ENCODE results near the gene H2BK1.

The H2BK1 gene

DNA sequence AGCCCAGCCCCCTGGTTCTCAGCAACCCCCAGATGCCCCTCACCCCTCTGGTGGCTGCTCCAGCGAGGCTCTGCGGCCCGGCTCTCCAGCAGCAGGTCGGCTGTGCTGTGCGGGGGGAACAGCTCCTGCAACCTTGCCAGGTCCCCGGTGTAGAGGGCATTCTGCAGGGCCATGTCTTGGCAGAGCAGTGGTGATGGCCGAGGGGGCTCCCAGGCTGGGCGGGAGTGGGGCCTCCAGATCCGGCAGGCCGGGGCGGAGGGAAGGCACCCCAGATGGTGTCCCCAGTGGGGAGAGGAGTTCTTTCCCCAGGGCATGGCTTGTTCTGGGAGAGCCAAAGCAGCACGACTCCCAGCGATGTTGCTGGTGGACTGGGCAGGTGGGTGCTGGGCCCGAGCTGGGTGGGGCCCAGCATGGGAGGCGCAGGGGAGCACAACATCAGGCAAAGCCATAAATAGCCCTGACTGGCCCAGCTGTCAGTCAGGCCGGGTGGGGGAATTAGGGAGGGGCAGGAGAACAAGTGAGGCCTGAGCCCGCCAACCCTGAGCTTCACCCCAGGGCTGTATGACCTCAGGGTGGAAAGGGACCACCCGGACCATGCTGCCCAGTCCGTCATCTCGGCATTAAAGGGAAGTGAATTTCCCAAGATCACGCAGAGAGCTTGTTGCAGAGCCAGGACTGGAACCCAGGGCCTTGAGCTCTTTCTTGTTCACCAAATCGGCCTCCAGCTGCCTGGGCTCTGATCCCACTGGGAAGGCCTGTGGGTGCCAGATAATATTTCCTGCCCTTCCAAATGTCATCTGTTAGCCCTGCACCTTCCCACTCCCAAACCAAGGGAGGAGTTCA, 22.7 kb downstream of the H2BK1 start:
- Histone ChIP-seq H3K79me2 (ENCODE audit: insufficient read depth, low read length) (no peaks in the 10 kb centered on the region), H3K4me2 (ENCODE audit: insufficient read depth, low read length) (no peak overlapping the region), H4K20me1 (ENCODE audit: insufficient read depth, low read length) (no peaks in the 10 kb centered on the region; the same call in 1 of the 2 replicates), H3K4me3 (ENCODE audit: low read depth in 1 of 2, low read length in 2 of 2) (no peak overlapping the region), H3K9ac (ENCODE audit: low read depth, low read length) (no peak overlapping the region), H3K4me1 (ENCODE audit: insufficient read depth, low read length) (no peaks in the 10 kb centered on the region), H2AFZ (ENCODE audit: low read depth, low read length) (no peak overlapping the region), H3K27me3 (ENCODE audit: insufficient read depth, low read length, poor library complexity) (peaks cover 8% of the 10 kb centered on the region), H3K9me3 (ENCODE audit: insufficient read depth, low read length, severe bottlenecking) (no peaks in the 10 kb centered on the region), H3K36me3 (ENCODE audit: insufficient read depth, low read length) (no peaks in the 10 kb centered on the region), H3K27ac (ENCODE audit: low read length) (no peak overlapping the region)
- ATAC-seq (ENCODE audit: insufficient read depth, low read depth) (no peak), DNase-seq (no peak)
- TF ChIP-seq EZH2 (IDR thresholded peaks at IDR 0.05; ENCODE audit: borderline replicate concordance, low read depth, low read length, severe bottlenecking) = no peak
- TF ChIP-seq CTCF (IDR thresholded peaks at IDR 0.05; ENCODE audit: borderline replicate concordance, extremely low read depth, low read length, poor library complexity, severe bottlenecking) = no peak

- Histone ChIP-seq H3K9ac (ENCODE audit: low read depth, low read length) (no peak within 1 kb of the TSS), H3K9me3 (ENCODE audit: insufficient read depth, low read length, severe bottlenecking) (no peaks in the 10 kb centered on the region), H2AFZ (ENCODE audit: low read depth, low read length) (no peak within 1 kb of the TSS), H3K27me3 (ENCODE audit: insufficient read depth, low read length, poor library complexity) (peaks cover 8% of the 10 kb centered on the region), H3K4me3 (ENCODE audit: low read depth in 1 of 2, low read length in 2 of 2) (no peak within 1 kb of the TSS), H3K27ac (ENCODE audit: low read length) (no peak within 1 kb of the TSS), H4K20me1 (ENCODE audit: insufficient read depth, low read length) (no peaks in the 10 kb centered on the region; the same call in 1 of the 2 replicates), H3K36me3 (ENCODE audit: insufficient read depth, low read length) (no peaks in the 10 kb centered on the region), H3K79me2 (ENCODE audit: insufficient read depth, low read length) (no peaks in the 10 kb centered on the region), H3K4me1 (ENCODE audit: insufficient read depth, low read length) (no peaks in the 10 kb centered on the region), H3K4me2 (ENCODE audit: insufficient read depth, low read length) (no peak within 1 kb of the TSS)
- TF ChIP-seq EZH2 (IDR thresholded peaks at IDR 0.05; ENCODE audit: borderline replicate concordance, low read depth, low read length, severe bottlenecking) (no peak), CTCF (IDR thresholded peaks at IDR 0.05; ENCODE audit: borderline replicate concordance, extremely low read depth, low read length, poor library complexity, severe bottlenecking) (no peak)
- no peak for ATAC-seq (ENCODE audit: insufficient read depth, low read depth)
- no peak for DNase-seq
Observed at GRCh38 chr7:151186640-151187408, 23.5 kb downstream of the H2BK1 start, which contains the start of gene ASB10. Gene ASB10, minus strand, starts transcription at chr7:151187250. Its CDS starts 120 bp downstream, at chr7:151187130.

- Histone ChIP-seq H3K4me3 (ENCODE audit: low read depth in 1 of 2, low read length in 2 of 2) (no peak overlapping the region), H4K20me1 (ENCODE audit: insufficient read depth, low read length) (no peaks in the 10 kb centered on the region; the same call in 1 of the 2 replicates), H3K9me3 (ENCODE audit: insufficient read depth, low read length, severe bottlenecking) (no peaks in the 10 kb centered on the region), H3K27ac (ENCODE audit: low read length) (no peak overlapping the region), H3K4me1 (ENCODE audit: insufficient read depth, low read length) (no peaks in the 10 kb centered on the region), H3K9ac (ENCODE audit: low read depth, low read length) (no peak overlapping the region), H2AFZ (ENCODE audit: low read depth, low read length) (no peak overlapping the region), H3K36me3 (ENCODE audit: insufficient read depth, low read length) (no peaks in the 10 kb centered on the region), H3K27me3 (ENCODE audit: insufficient read depth, low read length, poor library complexity) (peaks cover 3% of the 10 kb centered on the region), H3K79me2 (ENCODE audit: insufficient read depth, low read length) (no peaks in the 10 kb centered on the region), H3K4me2 (ENCODE audit: insufficient read depth, low read length) (no peak overlapping the region)
- TF ChIP-seq CTCF (IDR thresholded peaks at IDR 0.05; ENCODE audit: borderline replicate concordance, extremely low read depth, low read length, poor library complexity, severe bottlenecking) = no peak
- no peak for TF ChIP-seq EZH2 (IDR thresholded peaks at IDR 0.05; ENCODE audit: borderline replicate concordance, low read depth, low read length, severe bottlenecking)
- no peak for DNase-seq
- ATAC-seq (ENCODE audit: insufficient read depth, low read depth) = no peak
Observed at GRCh38 chr7:151185762-151186639, 24.3 kb downstream of the H2BK1 start.

Data from DND-41 (cell line).